HL-60/S4 treated with phorbol 12-myristate 13-acetate at 8.2 ng/mL for 4 days and 3 days (cell line): ENCODE data around the gene BRME1.

ENCODE experiments used
- in situ Hi-C: fragments of 300-500 bp; cut with MboI; formaldehyde crosslinking; loops from 2 replicates; pipeline ENCODE4 v1.15.0; 2022; ENCODE audit warnings: low sequenced_read_pairs

Gene BRME1

GRCh38 chr19:13870873-13871272, 35.0 kb downstream of the BRME1 start:
- in situ Hi-C loops = loop anchor here (25.0 kb wide), 1 partner anchor 259 kb away; no protein-coding TSS in a partner anchor

- in situ Hi-C loops = loop anchor here (25.0 kb wide), 1 partner anchor 257 kb away; no protein-coding TSS in a partner anchor
Measured at GRCh38 chr19:13869281-13869680, 36.6 kb downstream of the BRME1 start.

- in situ Hi-C loops = loop anchor here (25.0 kb wide), 1 partner anchor 256 kb away; no protein-coding TSS in a partner anchor
Measured at GRCh38 chr19:13868663-13869062, 37.3 kb downstream of the BRME1 start.

- in situ Hi-C loops = loop anchor here (25.0 kb wide), 1 partner anchor 254 kb away; no protein-coding TSS in a partner anchor
Measured at GRCh38 chr19:13866463-13867046, 39.4 kb downstream of the BRME1 start.

GRCh38 chr19:13865571-13866462, 40.1 kb downstream of the BRME1 start:
- in situ Hi-C loops = loop anchor here (25.0 kb wide), 1 partner anchor 254 kb away; no protein-coding TSS in a partner anchor

GRCh38 chr19:13864667-13865570, 41.0 kb downstream of the BRME1 start:
- in situ Hi-C loops = loop anchor here (5.0 to 25.0 kb wide), 2 partner anchors 83 to 253 kb away; no protein-coding TSS in a partner anchor

- in situ Hi-C loops = loop anchor here (5.0 to 25.0 kb wide), 2 partner anchors 82 to 252 kb away; no protein-coding TSS in a partner anchor
Measured at GRCh38 chr19:13864046-13864666, 41.8 kb downstream of the BRME1 start.

- in situ Hi-C loops = loop anchor here (5.0 to 25.0 kb wide), 2 partner anchors 80 to 250 kb away; no protein-coding TSS in a partner anchor
Measured at GRCh38 chr19:13861714-13862531, 44.0 kb downstream of the BRME1 start.

GRCh38 chr19:13861392-13861713, 44.6 kb downstream of the BRME1 start:
- in situ Hi-C loops = loop anchor here (5.0 to 25.0 kb wide), 2 partner anchors 79 to 249 kb away; no protein-coding TSS in a partner anchor

- in situ Hi-C loops = loop anchor here (5.0 to 25.0 kb wide), 2 partner anchors 79 to 249 kb away; no protein-coding TSS in a partner anchor
Measured at GRCh38 chr19:13860679-13861391, 45.1 kb downstream of the BRME1 start.

- in situ Hi-C loops = loop anchor here (25.0 kb wide), 1 partner anchor 247 kb away; no protein-coding TSS in a partner anchor
Measured at GRCh38 chr19:13859361-13859880, 46.5 kb downstream of the BRME1 start.

GRCh38 chr19:13856497-13856896, 49.4 kb downstream of the BRME1 start:
- in situ Hi-C loops = loop anchor here (25.0 kb wide), 1 partner anchor 244 kb away; no protein-coding TSS in a partner anchor

GRCh38 chr19:13852171-13852707, 53.7 kb downstream of the BRME1 start:
- in situ Hi-C loops = loop anchor here (25.0 kb wide), 1 partner anchor 240 kb away; no protein-coding TSS in a partner anchor

GRCh38 chr19:13851734-13852114, 54.2 kb downstream of the BRME1 start:
- in situ Hi-C loops = loop anchor here (25.0 kb wide), 1 partner anchor 239 kb away; no protein-coding TSS in a partner anchor

- in situ Hi-C loops = loop anchor here (25.0 kb wide), 1 partner anchor 239 kb away; no protein-coding TSS in a partner anchor
Measured at GRCh38 chr19:13850910-13851733, 54.8 kb downstream of the BRME1 start.

- in situ Hi-C loops = loop anchor here (25.0 kb wide), 1 partner anchor 238 kb away; no protein-coding TSS in a partner anchor
Measured at GRCh38 chr19:13849991-13850909, 55.7 kb downstream of the BRME1 start.
